Glutamatergic neuron (in vitro differentiated cells): ENCODE measurements around the gene HIGD2A. TPM values are rescaled to one million over a fixed set of nuclear protein-coding genes. Genes with fewer than 3 reads are reported as not detected.

Experiments
- DNase-seq: peaks from one replicate; pipeline ENCODE4 v3.0.0; 2022
- H3K27ac Mint-ChIP-seq: one replicate; pipeline ENCODE4 v1.8.0; 2020; ENCODE audit warnings: mild to moderate bottlenecking, mixed read lengths, inconsistent platforms; ENCODE audit not compliant: unreplicated experiment
- H3K27me3 Mint-ChIP-seq: one replicate; pipeline ENCODE4 v1.8.0; 2020; ENCODE audit warnings: mild to moderate bottlenecking, moderate library complexity, mixed read lengths, inconsistent platforms; ENCODE audit not compliant: unreplicated experiment
- H3K36me3 Mint-ChIP-seq: one replicate; pipeline ENCODE4 v1.8.0; 2020; ENCODE audit warnings: mild to moderate bottlenecking, mixed read lengths, inconsistent platforms; ENCODE audit not compliant: unreplicated experiment
- H3K4me1 Mint-ChIP-seq: one replicate; pipeline ENCODE4 v1.8.0; 2020; ENCODE audit warnings: mild to moderate bottlenecking, low read depth, mixed read lengths, inconsistent platforms; ENCODE audit not compliant: unreplicated experiment
- H3K4me3 Mint-ChIP-seq: one replicate; pipeline ENCODE4 v1.8.0; 2020; ENCODE audit warnings: mild to moderate bottlenecking, mixed read lengths, inconsistent platforms; ENCODE audit not compliant: unreplicated experiment
- H3K9me3 Mint-ChIP-seq: one replicate; pipeline ENCODE4 v1.8.0; 2020; ENCODE audit warnings: mild to moderate bottlenecking, moderate library complexity, mixed read lengths, inconsistent platforms; ENCODE audit not compliant: unreplicated experiment
- total RNA-seq: library from RNA; stranded (reverse); fragmentation: NEBNext Ultra II Directional; extraction: Animal tissue kit (Norgen Biotek cat#: 25700); gene quantifications from one replicate; pipeline ENCODE4 v1.2.1, GENCODE V29; 2021; ENCODE audit not compliant: unreplicated experiment
- TF ChIP-seq, protein P1 (sequence below): fragments of 200-600 bp; sonication (generic); IDR thresholded peaks from one replicate; pipeline ENCODE4 v1.5.0; 2021; ENCODE audit not compliant: partially characterized antibody, unreplicated experiment

The HIGD2A gene
- total RNA-seq, 1 donor from 2014 or later, result 103 TPM

DNA sequence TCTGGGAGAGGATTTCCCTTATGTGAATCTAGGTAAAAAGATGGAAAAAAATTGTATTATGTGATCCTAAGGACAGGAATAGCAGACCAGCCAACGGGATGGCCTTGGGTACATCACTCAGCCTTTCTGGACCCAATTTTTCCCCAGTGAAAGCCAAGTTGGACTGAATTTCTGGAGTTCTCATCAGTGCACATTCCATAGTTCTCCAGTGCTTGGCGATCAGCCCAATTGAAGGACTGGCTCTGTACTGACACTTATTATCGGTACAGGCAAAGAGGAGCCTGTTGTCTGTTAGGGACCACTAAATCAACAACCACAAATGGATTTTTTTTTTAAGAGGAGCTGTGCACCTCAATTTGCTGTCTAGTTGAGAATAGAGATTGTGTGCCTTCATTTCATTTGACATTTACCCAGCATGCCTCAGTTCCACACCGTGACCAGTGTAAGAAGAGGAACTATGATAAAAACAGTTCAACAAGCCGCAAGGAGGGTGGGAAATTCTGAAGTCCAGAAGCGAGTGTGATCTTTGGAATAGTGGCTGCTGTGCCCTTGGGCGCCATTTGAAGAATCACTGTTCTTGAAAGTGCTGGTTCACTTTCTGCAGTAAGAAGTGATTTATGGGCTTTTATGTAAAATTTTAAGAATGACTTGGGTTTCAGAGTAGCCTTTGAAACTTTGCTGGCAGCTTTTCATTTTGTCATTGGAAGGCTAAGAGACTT lies 15.3 kb upstream of the HIGD2A start:
- H3K27ac Mint-ChIP-seq, result no peak overlapping the region
- DNase-seq, result no peak
- H3K9me3 Mint-ChIP-seq, result peaks cover 3% of the 10 kb centered on the region
- H3K4me3 Mint-ChIP-seq, result no peak overlapping the region
- H3K27me3 Mint-ChIP-seq, result no peaks in the 10 kb centered on the region
- no peaks in the 10 kb centered on the region for H3K4me1 Mint-ChIP-seq
- no peaks in the 10 kb centered on the region for H3K36me3 Mint-ChIP-seq
- TF ChIP-seq, protein P1, sequence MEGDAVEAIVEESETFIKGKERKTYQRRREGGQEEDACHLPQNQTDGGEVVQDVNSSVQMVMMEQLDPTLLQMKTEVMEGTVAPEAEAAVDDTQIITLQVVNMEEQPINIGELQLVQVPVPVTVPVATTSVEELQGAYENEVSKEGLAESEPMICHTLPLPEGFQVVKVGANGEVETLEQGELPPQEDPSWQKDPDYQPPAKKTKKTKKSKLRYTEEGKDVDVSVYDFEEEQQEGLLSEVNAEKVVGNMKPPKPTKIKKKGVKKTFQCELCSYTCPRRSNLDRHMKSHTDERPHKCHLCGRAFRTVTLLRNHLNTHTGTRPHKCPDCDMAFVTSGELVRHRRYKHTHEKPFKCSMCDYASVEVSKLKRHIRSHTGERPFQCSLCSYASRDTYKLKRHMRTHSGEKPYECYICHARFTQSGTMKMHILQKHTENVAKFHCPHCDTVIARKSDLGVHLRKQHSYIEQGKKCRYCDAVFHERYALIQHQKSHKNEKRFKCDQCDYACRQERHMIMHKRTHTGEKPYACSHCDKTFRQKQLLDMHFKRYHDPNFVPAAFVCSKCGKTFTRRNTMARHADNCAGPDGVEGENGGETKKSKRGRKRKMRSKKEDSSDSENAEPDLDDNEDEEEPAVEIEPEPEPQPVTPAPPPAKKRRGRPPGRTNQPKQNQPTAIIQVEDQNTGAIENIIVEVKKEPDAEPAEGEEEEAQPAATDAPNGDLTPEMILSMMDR, result no peak

DNA sequence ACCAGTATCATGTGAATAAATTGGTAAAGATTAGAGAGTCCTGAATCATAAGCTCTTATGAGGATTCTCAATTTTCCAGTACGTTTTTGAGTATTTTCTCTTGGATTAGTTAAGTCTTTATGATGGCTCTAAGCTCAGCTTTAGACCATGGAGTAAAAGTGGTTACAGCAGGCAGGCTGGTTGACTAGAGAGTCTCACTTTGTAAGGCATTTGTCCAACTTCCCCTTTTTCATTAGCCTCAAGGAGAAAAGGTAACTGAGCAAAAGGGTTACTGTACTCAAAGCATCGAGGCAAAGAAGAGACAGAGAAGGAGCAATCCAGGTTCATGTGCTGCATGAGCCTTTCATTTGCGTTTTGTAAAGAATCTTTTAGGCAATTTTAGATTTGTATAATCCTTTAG lies 8.7 kb upstream of the HIGD2A start:
- TF ChIP-seq, protein P1, result no peak
- H3K9me3 Mint-ChIP-seq, result no peaks in the 10 kb centered on the region
- no peak overlapping the region for H3K4me3 Mint-ChIP-seq
- no peak for DNase-seq
- H3K36me3 Mint-ChIP-seq, result no peaks in the 10 kb centered on the region
- H3K27me3 Mint-ChIP-seq, result no peaks in the 10 kb centered on the region
- H3K27ac Mint-ChIP-seq, result no peak overlapping the region
- H3K4me1 Mint-ChIP-seq, result no peaks in the 10 kb centered on the region

DNA sequence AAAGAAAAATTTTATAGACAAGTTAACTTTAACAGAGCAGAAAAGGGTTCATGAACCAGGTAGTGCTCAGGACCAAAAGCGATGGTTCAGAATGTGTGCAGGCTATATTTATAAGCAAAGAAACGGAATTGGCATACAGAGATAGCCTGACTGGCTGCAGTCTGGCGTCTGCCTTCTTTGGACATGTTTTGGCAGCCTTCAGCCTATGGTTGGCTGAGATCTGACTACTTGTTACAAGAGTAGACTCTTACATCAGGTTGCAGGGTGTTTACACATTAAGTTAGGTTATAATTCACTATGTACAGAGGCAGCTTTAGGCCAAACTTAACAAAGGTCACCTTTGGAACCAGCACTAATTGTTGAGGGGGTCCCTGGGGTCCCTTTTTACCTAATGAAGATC lies 7.1 kb upstream of the HIGD2A start:
- Mint-ChIP-seq H3K27ac (no peak overlapping the region), H3K9me3 (no peaks in the 10 kb centered on the region), H3K36me3 (no peaks in the 10 kb centered on the region), H3K4me3 (no peak overlapping the region), H3K4me1 (no peaks in the 10 kb centered on the region), H3K27me3 (no peaks in the 10 kb centered on the region)
- no peak for DNase-seq
- TF ChIP-seq, protein P1, result no peak

DNA sequence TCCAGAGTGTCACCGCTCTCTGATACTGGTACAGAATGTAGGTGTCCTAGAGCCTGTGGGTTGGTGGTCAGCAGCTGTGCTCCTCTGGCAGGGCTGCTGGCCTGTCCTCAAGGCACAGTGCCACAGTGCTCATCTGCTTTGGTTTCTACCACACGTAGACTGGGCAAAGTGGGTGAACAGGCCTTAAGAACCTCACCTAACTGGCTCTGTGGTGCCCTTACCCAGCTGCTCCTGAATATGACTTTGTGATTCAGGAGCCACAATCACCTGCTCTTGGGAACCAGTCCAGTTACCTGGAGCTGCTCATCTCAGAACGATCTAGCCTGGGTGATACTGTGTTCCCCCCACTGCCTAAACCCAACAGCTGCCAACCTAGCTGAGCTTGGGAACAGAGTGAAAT lies 6.6 kb upstream of the HIGD2A start:
- Mint-ChIP-seq H3K27me3 (no peaks in the 10 kb centered on the region), H3K4me1 (peaks cover 1% of the 10 kb centered on the region), H3K36me3 (no peaks in the 10 kb centered on the region), H3K9me3 (no peaks in the 10 kb centered on the region), H3K27ac (no peak overlapping the region), H3K4me3 (no peak overlapping the region)
- no peak for DNase-seq
- TF ChIP-seq, protein P1, result no peak

DNA sequence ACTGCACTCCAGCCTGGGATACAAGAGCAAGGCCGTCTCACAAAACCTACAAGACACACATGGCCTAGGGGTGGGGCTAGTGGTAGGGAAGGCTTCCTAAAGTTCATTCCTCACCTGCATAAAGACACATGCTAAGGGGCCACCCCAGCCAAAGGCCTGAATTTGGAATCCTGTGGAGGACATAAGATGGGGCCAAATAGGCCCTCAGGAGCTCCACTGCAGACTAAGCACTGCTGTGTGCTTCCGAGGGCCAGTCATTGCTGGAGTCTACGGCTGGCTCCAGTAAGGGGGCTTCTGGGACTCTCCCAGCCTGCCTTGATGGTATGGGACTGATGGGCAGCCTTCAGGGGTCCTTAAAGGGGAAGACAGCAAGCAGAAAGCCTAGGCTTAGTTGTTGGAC lies 5.8 kb upstream of the HIGD2A start:
- TF ChIP-seq, protein P1, result no peak
- no peak overlapping the region for H3K4me3 Mint-ChIP-seq
- peaks cover under 1% of the 10 kb centered on the region for H3K9me3 Mint-ChIP-seq
- no peaks in the 10 kb centered on the region for H3K36me3 Mint-ChIP-seq
- H3K27me3 Mint-ChIP-seq, result peaks cover under 1% of the 10 kb centered on the region
- H3K4me1 Mint-ChIP-seq, result peaks cover 6% of the 10 kb centered on the region
- no peak overlapping the region for H3K27ac Mint-ChIP-seq
- DNase-seq, result no peak
